ENCODE measurements around the gene ELMO1.

The ELMO1 gene

DNA sequence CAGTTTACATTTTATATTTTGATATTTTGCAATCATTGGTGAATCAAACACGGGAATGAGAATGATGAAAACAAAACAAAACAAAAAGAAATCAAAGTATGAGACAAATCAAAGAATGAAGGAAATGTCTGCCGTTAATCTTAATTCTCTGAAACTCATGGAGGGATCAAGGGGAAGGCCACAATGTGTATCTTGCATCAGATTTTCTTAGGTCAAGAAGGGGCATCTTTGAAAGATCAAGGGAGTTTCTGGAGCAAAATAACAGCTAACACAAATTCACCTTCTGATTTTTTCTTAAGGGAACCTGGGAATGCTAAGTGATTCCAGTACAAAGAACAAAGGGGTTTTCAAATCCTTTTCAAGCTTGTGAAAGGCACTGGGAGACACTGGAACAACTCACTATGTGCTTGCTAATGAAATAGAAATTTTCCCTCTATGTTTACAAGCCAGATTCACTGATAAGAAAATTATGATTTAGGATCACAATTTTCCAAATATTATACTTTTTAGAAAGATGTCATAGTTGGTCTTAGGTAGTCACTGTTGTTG is 402.1 kb downstream of the ELMO1 start:
- Histone ChIP-seq H3K27me3 (ENCODE audit: insufficient read depth, low read length) (no peaks in the 10 kb centered on the region), H2BK5ac (ENCODE audit: low read depth, low read length, poor library complexity) (no peak overlapping the region), H2BK12ac (ENCODE audit: low read length) (no peak overlapping the region), H4K8ac (ENCODE audit: low read depth, low read length) (no peak overlapping the region), H3K23ac (ENCODE audit: low read length) (no peak overlapping the region), H4K91ac (ENCODE audit: low read depth, low read length) (no peak overlapping the region), H3K18ac (ENCODE audit: low read length) (no peak overlapping the region), H3K4me1 (ENCODE audit: control insufficient read depth in 1 of 2, insufficient read depth in 2 of 2, low read length in 2 of 2) (peaks cover 6 to 9% of the 10 kb centered on the region in 2 experiments), H3K27ac (ENCODE audit: low read depth, low read length) (no peak overlapping the region), H2AFZ (ENCODE audit: insufficient read depth, low read length, poor library complexity) (no peak overlapping the region), H3K79me1 (ENCODE audit: low read length) (no peaks in the 10 kb centered on the region), H3K9me3 (ENCODE audit: insufficient read depth, low read depth, low read length) (no peaks in the 10 kb centered on the region), H3K9ac (ENCODE audit: low read length) (no peak overlapping the region), H3K4me2 (ENCODE audit: low read length) (no peak overlapping the region), H2BK120ac (ENCODE audit: insufficient read depth, low read length, poor library complexity) (no peak overlapping the region), H3K4me3 (ENCODE audit: low read depth, low read length) (no peak overlapping the region), H2AK5ac (ENCODE audit: low read length) (no peak overlapping the region), H4K12ac (ENCODE audit: low read depth, low read length) (no peak overlapping the region), H3K14ac (ENCODE audit: low read length) (no peak overlapping the region), H3K4ac (ENCODE audit: low read depth, low read length) (no peak overlapping the region), H3K79me2 (ENCODE audit: control insufficient read depth, insufficient read depth, low read length, poor library complexity) (no peaks in the 10 kb centered on the region), H3K36me3 (ENCODE audit: control insufficient read depth in 1 of 2, insufficient read depth in 2 of 2, low read length in 2 of 2) (no peaks in the 10 kb centered on the region)
- no CpG with 5 or more reads among the region's 2 CpGs for WGBS (ENCODE audit: extremely low coverage, insufficient coverage, insufficient read length)
- DNase-seq = no peak

DNA sequence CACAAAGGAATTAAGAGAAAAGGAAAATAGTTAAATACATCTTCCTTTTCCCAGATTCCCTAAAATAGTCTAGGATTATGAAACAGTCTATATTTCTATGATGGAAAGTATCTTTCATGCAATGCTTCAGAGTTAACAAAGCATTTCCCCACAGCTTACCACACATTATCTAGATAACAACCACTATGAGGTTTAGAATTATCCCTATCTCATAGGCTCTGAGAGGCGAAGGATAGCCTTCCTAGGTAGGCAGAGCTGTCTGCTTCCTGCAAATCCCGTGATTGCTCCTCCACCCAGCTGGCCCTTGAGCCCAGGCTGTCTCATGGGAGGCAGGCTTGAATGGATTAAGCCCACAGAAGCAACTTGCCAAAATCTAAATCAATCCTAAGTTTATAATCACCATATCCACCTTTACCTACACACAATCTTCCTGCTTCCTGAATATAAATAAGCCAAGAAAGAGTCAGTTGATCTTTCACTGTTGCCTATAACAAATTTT is 402.9 kb downstream of the ELMO1 start:
- Histone ChIP-seq H3K27me3 (ENCODE audit: insufficient read depth, low read length) (no peaks in the 10 kb centered on the region), H2BK5ac (ENCODE audit: low read depth, low read length, poor library complexity) (no peak overlapping the region), H4K8ac (ENCODE audit: low read depth, low read length) (no peak overlapping the region), H3K4me1 (ENCODE audit: control insufficient read depth in 1 of 2, insufficient read depth in 2 of 2, low read length in 2 of 2) (peaks cover 6 to 9% of the 10 kb centered on the region in 2 experiments), H3K4me2 (ENCODE audit: low read length) (no peak overlapping the region), H3K9ac (ENCODE audit: low read length) (no peak overlapping the region), H2AFZ (ENCODE audit: insufficient read depth, low read length, poor library complexity) (no peak overlapping the region), H3K79me2 (ENCODE audit: control insufficient read depth, insufficient read depth, low read length, poor library complexity) (no peaks in the 10 kb centered on the region), H3K36me3 (ENCODE audit: control insufficient read depth in 1 of 2, insufficient read depth in 2 of 2, low read length in 2 of 2) (no peaks in the 10 kb centered on the region), H2BK120ac (ENCODE audit: insufficient read depth, low read length, poor library complexity) (no peak overlapping the region), H3K14ac (ENCODE audit: low read length) (no peak overlapping the region), H3K18ac (ENCODE audit: low read length) (no peak overlapping the region), H3K27ac (ENCODE audit: low read depth, low read length) (no peak overlapping the region), H3K4me3 (ENCODE audit: low read depth, low read length) (no peak overlapping the region), H4K91ac (ENCODE audit: low read depth, low read length) (no peak overlapping the region), H3K9me3 (ENCODE audit: insufficient read depth, low read depth, low read length) (no peaks in the 10 kb centered on the region), H2BK12ac (ENCODE audit: low read length) (no peak overlapping the region), H3K23ac (ENCODE audit: low read length) (no peak overlapping the region), H2AK5ac (ENCODE audit: low read length) (no peak overlapping the region), H3K4ac (ENCODE audit: low read depth, low read length) (no peak overlapping the region), H3K79me1 (ENCODE audit: low read length) (no peaks in the 10 kb centered on the region), H4K12ac (ENCODE audit: low read depth, low read length) (no peak overlapping the region)
- no peak for DNase-seq
- WGBS (ENCODE audit: extremely low coverage, insufficient coverage, insufficient read length) = no CpG with 5 or more reads among the region's 2 CpGs

DNA sequence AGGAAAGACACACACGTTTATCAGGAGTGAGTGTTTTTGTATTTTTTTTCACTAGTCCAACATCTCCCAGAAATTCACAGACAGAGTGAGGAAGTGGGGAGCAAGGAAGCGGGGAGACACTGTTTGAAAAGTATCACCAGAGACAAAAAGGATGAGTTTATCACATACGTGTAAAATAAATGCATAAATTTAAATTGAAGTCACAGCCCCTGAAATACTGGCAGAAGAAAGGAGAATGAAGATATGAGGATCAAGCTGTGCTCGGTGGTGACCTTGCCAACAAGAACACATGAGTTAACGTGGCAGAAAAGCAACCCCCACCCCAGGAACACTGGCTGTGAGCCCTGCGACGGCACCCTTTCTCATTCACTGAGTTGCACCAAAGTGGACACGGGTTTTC is 407.2 kb downstream of the ELMO1 start:
- H3K9ac ChIP-seq (ENCODE audit: low read length) = no peak overlapping the region
- H3K27ac ChIP-seq (ENCODE audit: low read depth, low read length) = no peak overlapping the region
- H3K79me1 ChIP-seq (ENCODE audit: low read length) = no peaks in the 10 kb centered on the region
- no peaks in the 10 kb centered on the region for H3K27me3 ChIP-seq (ENCODE audit: insufficient read depth, low read length)
- no peak overlapping the region for H3K23ac ChIP-seq (ENCODE audit: low read length)
- no peaks in the 10 kb centered on the region for H3K4me1 ChIP-seq (ENCODE audit: control insufficient read depth in 1 of 2, insufficient read depth in 2 of 2, low read length in 2 of 2)
- H4K91ac ChIP-seq (ENCODE audit: low read depth, low read length) = no peak overlapping the region
- H4K8ac ChIP-seq (ENCODE audit: low read depth, low read length) = no peak overlapping the region
- no peak for DNase-seq
- no peak overlapping the region for H2AK5ac ChIP-seq (ENCODE audit: low read length)
- no peaks in the 10 kb centered on the region for H3K79me2 ChIP-seq (ENCODE audit: control insufficient read depth, insufficient read depth, low read length, poor library complexity)
- no peak overlapping the region for H2AFZ ChIP-seq (ENCODE audit: insufficient read depth, low read length, poor library complexity)
- no peak overlapping the region for H2BK5ac ChIP-seq (ENCODE audit: low read depth, low read length, poor library complexity)
- no peak overlapping the region for H4K12ac ChIP-seq (ENCODE audit: low read depth, low read length)
- WGBS (ENCODE audit: extremely low coverage, insufficient coverage, insufficient read length) = no CpG with 5 or more reads among the region's 8 CpGs
- H3K9me3 ChIP-seq (ENCODE audit: insufficient read depth, low read depth, low read length) = no peaks in the 10 kb centered on the region
- H2BK120ac ChIP-seq (ENCODE audit: insufficient read depth, low read length, poor library complexity) = no peak overlapping the region
- H2BK12ac ChIP-seq (ENCODE audit: low read length) = no peak overlapping the region
- no peak overlapping the region for H3K4me2 ChIP-seq (ENCODE audit: low read length)
- no peak overlapping the region for H3K4ac ChIP-seq (ENCODE audit: low read depth, low read length)
- H3K18ac ChIP-seq (ENCODE audit: low read length) = no peak overlapping the region
- no peak overlapping the region for H3K4me3 ChIP-seq (ENCODE audit: low read depth, low read length)
- H3K14ac ChIP-seq (ENCODE audit: low read length) = no peak overlapping the region
- H3K36me3 ChIP-seq (ENCODE audit: control insufficient read depth in 1 of 2, insufficient read depth in 2 of 2, low read length in 2 of 2) = no peaks in the 10 kb centered on the region

DNA sequence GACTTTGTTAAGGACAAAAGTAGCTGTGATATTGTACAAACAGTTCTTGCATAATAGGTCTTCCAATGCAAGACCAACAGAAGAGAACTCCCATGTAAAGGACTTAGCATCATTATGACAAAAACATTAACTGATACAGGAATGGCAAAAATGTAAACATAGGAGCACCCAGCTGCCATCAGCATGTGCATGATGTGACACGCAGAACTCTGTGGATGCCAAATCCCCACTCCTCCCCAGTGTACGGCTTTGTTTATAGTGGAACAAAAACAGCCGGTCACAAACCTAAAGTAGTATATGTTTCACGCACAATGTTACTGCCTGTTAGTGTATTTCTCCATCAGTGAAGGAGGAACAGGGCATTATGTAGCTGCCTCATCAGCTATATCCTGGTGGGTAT is 408.3 kb downstream of the ELMO1 start:
- Histone ChIP-seq H3K4me1 (ENCODE audit: control insufficient read depth in 1 of 2, insufficient read depth in 2 of 2, low read length in 2 of 2) (no peaks in the 10 kb centered on the region), H3K4me3 (ENCODE audit: low read depth, low read length) (no peak overlapping the region), H3K27ac (ENCODE audit: low read depth, low read length) (no peak overlapping the region), H3K9ac (ENCODE audit: low read length) (no peak overlapping the region), H3K14ac (ENCODE audit: low read length) (no peak overlapping the region), H4K91ac (ENCODE audit: low read depth, low read length) (no peak overlapping the region), H3K18ac (ENCODE audit: low read length) (no peak overlapping the region), H3K27me3 (ENCODE audit: insufficient read depth, low read length) (no peaks in the 10 kb centered on the region), H3K4ac (ENCODE audit: low read depth, low read length) (no peak overlapping the region), H3K4me2 (ENCODE audit: low read length) (no peak overlapping the region), H3K79me1 (ENCODE audit: low read length) (no peaks in the 10 kb centered on the region), H4K8ac (ENCODE audit: low read depth, low read length) (no peak overlapping the region), H2AK5ac (ENCODE audit: low read length) (no peak overlapping the region), H2BK5ac (ENCODE audit: low read depth, low read length, poor library complexity) (no peak overlapping the region), H4K12ac (ENCODE audit: low read depth, low read length) (no peak overlapping the region), H3K79me2 (ENCODE audit: control insufficient read depth, insufficient read depth, low read length, poor library complexity) (no peaks in the 10 kb centered on the region), H3K36me3 (ENCODE audit: control insufficient read depth in 1 of 2, insufficient read depth in 2 of 2, low read length in 2 of 2) (no peaks in the 10 kb centered on the region), H3K9me3 (ENCODE audit: insufficient read depth, low read depth, low read length) (no peaks in the 10 kb centered on the region), H2BK12ac (ENCODE audit: low read length) (no peak overlapping the region), H2AFZ (ENCODE audit: insufficient read depth, low read length, poor library complexity) (no peak overlapping the region), H3K23ac (ENCODE audit: low read length) (no peak overlapping the region), H2BK120ac (ENCODE audit: insufficient read depth, low read length, poor library complexity) (no peak overlapping the region)
- no peak for DNase-seq
- WGBS (ENCODE audit: extremely low coverage, insufficient coverage, insufficient read length) = no CpG with 5 or more reads among the region's 4 CpGs

Measured in trophoblast cell (in vitro differentiated cells and primary cell).